MM.1S (cell line): Measurements from ENCODE around the gene EPHB6.

Experiments used
- DNase-seq: peaks from one replicate; pipeline ENCODE4 v3.0.0-alpha.2; 2015
- H2AFZ ChIP-seq: fragments of 300-600 bp; sonication (generic); 2 replicates; pipeline ENCODE4 v1.6.0; 2016; ENCODE audit warnings: antibody characterized with exemption, low read length
- H3F3A ChIP-seq: fragments of 300-600 bp; sonication (generic); 2 replicates; pipeline ENCODE4 v1.6.1; 2016; ENCODE audit warnings: mild to moderate bottlenecking, antibody characterized with exemption, low read length, moderate library complexity, mixed read lengths; ENCODE audit not compliant: insufficient read depth
- H3K27ac ChIP-seq: fragments of 300-600 bp; sonication (generic); 2 replicates; pipeline ENCODE4 v1.5.1; 2016; ENCODE audit warnings: mild to moderate bottlenecking, low read length
- H3K27me3 ChIP-seq: fragments of 300-600 bp; sonication (generic); replicated peaks from 2 replicates; pipeline ENCODE4 v1.6.0; 2016; ENCODE audit warnings: low read length; ENCODE audit not compliant: insufficient read depth
- H3K36me3 ChIP-seq: fragments of 300-600 bp; sonication (generic); replicated peaks from 2 replicates; pipeline ENCODE4 v1.6.1; 2016; ENCODE audit warnings: mild to moderate bottlenecking, low read length, mixed read lengths; ENCODE audit not compliant: insufficient read depth
- H3K4me1 ChIP-seq: fragments of 300-600 bp; sonication (generic); 2 replicates; pipeline ENCODE4 v1.6.1; 2016; ENCODE audit warnings: low read length, mixed read lengths
- H3K4me2 ChIP-seq: fragments of 300-600 bp; sonication (generic); 2 replicates; pipeline ENCODE4 v1.6.0; 2016; ENCODE audit warnings: low read depth, low read length
- H3K4me3 ChIP-seq: fragments of 300-600 bp; sonication (generic); 2 replicates; pipeline ENCODE4 v1.5.1; 2016; ENCODE audit warnings: low read length, mixed read lengths
- H3K79me2 ChIP-seq: fragments of 300-600 bp; sonication (generic); 2 replicates; pipeline ENCODE4 v1.6.1; 2016; ENCODE audit warnings: mixed run types, low read length, mixed read lengths
- H3K9ac ChIP-seq: fragments of 300-600 bp; sonication (generic); 2 replicates; pipeline ENCODE4 v1.6.1; 2016; ENCODE audit warnings: low read length, mixed read lengths
- H3K9me2 ChIP-seq: fragments of 300-600 bp; sonication (generic); replicated peaks from 2 replicates; pipeline ENCODE4 v1.6.1; 2016; ENCODE audit warnings: mild to moderate bottlenecking, low read length, mixed read lengths; ENCODE audit not compliant: insufficient read depth
- H3K9me3 ChIP-seq: fragments of 300-600 bp; sonication (generic); replicated peaks from 2 replicates; pipeline ENCODE4 v1.6.1; 2016; ENCODE audit warnings: mild to moderate bottlenecking, low read length, mixed read lengths; ENCODE audit not compliant: insufficient read depth
- H4K20me1 ChIP-seq: fragments of 300-600 bp; sonication (generic); 2 replicates; pipeline ENCODE4 v1.6.1; 2016; ENCODE audit warnings: mild to moderate bottlenecking, low read length, moderate library complexity, mixed read lengths; ENCODE audit not compliant: insufficient read depth
- EZH2 ChIP-seq: fragments of 300-600 bp; sonication (generic); optimal IDR thresholded peaks from 2 replicates; pipeline ENCODE3; 2017; ENCODE audit warnings: low read depth, mild to moderate bottlenecking, antibody characterized with exemption, low read length, mixed read lengths
- EZH2phosphoT487 ChIP-seq: fragments of 300-600 bp; sonication (generic); IDR thresholded peaks from 2 replicates; pipeline ENCODE4 v1.6.1; 2018; ENCODE audit warnings: antibody characterized with exemption, low read length
- TF ChIP-seq, protein P1 (sequence below): fragments of 300-600 bp; sonication (generic); IDR thresholded peaks from 2 replicates; pipeline ENCODE4 v1.5.1; 2016; ENCODE audit warnings: antibody characterized with exemption, low read length, mixed read lengths

EPHB6 gene

DNA sequence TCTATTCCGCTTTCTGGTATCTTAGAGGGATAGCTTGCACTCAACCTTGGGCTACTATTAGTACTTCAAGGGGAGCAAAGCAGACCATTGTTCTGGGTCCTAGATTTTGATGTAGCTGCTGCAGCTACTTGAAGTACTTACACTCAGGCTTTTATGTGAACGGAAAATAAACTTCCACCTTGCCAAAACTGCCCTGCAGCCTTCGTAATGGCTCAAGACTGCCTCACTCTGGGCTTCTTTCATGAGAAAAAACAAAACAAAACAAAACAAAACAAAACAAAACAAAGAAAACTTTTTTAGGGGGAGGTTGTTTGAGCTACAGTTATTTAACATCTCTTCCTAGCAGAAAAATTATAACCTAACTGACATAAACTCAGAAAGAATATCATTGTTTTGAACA is 19.4 kb upstream of the EPHB6 start:
- Histone ChIP-seq H4K20me1 (no peaks in the 10 kb centered on the region), H3K27ac (no peak overlapping the region), H3F3A (no peaks in the 10 kb centered on the region), H3K4me2 (no peak overlapping the region), H2AFZ (no peak overlapping the region), H3K4me1 (peaks cover 6% of the 10 kb centered on the region; the same call in 1 of the 2 replicates), H3K9me3 (no peaks in the 10 kb centered on the region), H3K27me3 (no peaks in the 10 kb centered on the region), H3K9ac (no peak overlapping the region), H3K79me2 (no peaks in the 10 kb centered on the region), H3K36me3 (no peaks in the 10 kb centered on the region), H3K4me3 (no peak overlapping the region), H3K9me2 (no peaks in the 10 kb centered on the region)
- TF ChIP-seq EZH2: no peak
- TF ChIP-seq EZH2phosphoT487: no peak
- TF ChIP-seq, protein P1, sequence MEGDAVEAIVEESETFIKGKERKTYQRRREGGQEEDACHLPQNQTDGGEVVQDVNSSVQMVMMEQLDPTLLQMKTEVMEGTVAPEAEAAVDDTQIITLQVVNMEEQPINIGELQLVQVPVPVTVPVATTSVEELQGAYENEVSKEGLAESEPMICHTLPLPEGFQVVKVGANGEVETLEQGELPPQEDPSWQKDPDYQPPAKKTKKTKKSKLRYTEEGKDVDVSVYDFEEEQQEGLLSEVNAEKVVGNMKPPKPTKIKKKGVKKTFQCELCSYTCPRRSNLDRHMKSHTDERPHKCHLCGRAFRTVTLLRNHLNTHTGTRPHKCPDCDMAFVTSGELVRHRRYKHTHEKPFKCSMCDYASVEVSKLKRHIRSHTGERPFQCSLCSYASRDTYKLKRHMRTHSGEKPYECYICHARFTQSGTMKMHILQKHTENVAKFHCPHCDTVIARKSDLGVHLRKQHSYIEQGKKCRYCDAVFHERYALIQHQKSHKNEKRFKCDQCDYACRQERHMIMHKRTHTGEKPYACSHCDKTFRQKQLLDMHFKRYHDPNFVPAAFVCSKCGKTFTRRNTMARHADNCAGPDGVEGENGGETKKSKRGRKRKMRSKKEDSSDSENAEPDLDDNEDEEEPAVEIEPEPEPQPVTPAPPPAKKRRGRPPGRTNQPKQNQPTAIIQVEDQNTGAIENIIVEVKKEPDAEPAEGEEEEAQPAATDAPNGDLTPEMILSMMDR: no peak
- DNase-seq: no peak

DNA sequence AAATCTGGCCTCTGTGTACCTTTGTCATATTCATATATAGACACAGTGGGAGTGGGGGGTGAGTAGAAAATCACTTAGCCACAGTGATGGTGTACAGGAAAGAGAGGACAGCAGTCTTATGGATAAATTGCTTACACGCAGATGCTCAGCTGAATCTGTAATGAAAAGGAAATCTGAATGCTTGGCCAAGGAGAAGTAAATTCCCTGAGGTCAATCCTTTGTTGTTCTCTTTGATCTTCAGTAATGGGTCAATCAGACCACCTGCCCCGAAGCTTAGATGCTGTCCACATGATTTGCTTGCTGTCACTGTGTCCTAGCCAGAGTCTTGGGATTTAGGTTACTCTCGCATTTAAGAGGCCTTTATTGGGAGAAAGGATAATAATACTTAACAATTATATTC is 18.4 kb upstream of the EPHB6 start:
- Histone ChIP-seq H3K9me2 (no peaks in the 10 kb centered on the region), H3K27ac (no peak overlapping the region)

DNA sequence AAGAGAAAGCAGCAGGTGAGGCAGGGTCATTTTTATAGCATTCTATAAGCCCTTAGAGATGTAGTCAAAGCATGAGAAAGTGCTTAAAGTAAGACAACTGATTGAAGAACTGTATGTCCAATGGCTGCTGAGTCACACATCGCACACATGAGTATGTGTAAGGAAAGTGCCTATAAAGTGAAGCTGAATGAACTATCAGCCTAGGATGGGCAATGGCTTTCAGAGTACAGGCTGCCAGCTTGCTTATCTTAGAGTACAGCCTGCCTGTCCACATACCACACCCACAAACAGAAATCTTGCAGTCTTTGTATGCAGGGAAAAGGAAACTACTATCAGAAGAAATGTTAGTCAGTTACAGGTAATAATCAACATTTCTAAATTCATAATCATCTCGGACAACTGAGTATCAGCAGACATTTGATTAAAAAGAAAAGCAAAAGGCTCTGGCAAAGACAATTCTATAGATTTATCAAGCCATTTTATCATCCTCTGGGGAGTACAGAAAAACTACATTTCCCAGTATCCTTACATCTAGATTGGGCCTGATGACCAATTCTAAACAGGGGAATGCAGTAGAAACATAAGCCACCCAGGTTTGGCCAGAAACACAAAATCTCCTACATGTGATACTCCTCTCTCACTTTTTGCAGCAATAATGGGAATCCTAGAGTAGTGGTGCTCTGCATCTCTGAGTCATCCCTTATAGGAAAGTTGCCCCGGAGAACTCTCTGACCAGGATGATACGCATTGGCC is 16.2 kb upstream of the EPHB6 start:
- H3K4me1 ChIP-seq: no peaks in the 10 kb centered on the region
- no peak overlapping the region for H2AFZ ChIP-seq
- H3K4me3 ChIP-seq: no peak overlapping the region
- no peak overlapping the region for H3K27ac ChIP-seq
- no peaks in the 10 kb centered on the region for H3F3A ChIP-seq
- H3K4me2 ChIP-seq: no peak overlapping the region
- no peaks in the 10 kb centered on the region for H4K20me1 ChIP-seq
- no peak overlapping the region for H3K9ac ChIP-seq
- TF ChIP-seq EZH2phosphoT487: no peak
- TF ChIP-seq EZH2: no peak
- no peaks in the 10 kb centered on the region for H3K27me3 ChIP-seq
- H3K79me2 ChIP-seq: no peaks in the 10 kb centered on the region
- H3K36me3 ChIP-seq: no peaks in the 10 kb centered on the region
- DNase-seq: no peak
- no peaks in the 10 kb centered on the region for H3K9me3 ChIP-seq
- H3K9me2 ChIP-seq: no peaks in the 10 kb centered on the region

More for the DNA sequence above, 18.4 kb upstream of the EPHB6 start:
- H3K4me3 ChIP-seq: no peak overlapping the region
- H3K36me3 ChIP-seq: no peaks in the 10 kb centered on the region
- DNase-seq: no peak
- H2AFZ ChIP-seq: no peak overlapping the region
- peaks cover 6% of the 10 kb centered on the region; the same call in 1 of the 2 replicates for H3K4me1 ChIP-seq
- H3K9me3 ChIP-seq: no peaks in the 10 kb centered on the region
- no peaks in the 10 kb centered on the region for H3K27me3 ChIP-seq
- H3K4me2 ChIP-seq: no peak overlapping the region
- H3K9ac ChIP-seq: no peak overlapping the region
- H3K79me2 ChIP-seq: no peaks in the 10 kb centered on the region
- no peak for TF ChIP-seq EZH2
- TF ChIP-seq, protein P1: no peak
- TF ChIP-seq EZH2phosphoT487: no peak
- H3F3A ChIP-seq: no peaks in the 10 kb centered on the region
- no peaks in the 10 kb centered on the region for H4K20me1 ChIP-seq

DNA sequence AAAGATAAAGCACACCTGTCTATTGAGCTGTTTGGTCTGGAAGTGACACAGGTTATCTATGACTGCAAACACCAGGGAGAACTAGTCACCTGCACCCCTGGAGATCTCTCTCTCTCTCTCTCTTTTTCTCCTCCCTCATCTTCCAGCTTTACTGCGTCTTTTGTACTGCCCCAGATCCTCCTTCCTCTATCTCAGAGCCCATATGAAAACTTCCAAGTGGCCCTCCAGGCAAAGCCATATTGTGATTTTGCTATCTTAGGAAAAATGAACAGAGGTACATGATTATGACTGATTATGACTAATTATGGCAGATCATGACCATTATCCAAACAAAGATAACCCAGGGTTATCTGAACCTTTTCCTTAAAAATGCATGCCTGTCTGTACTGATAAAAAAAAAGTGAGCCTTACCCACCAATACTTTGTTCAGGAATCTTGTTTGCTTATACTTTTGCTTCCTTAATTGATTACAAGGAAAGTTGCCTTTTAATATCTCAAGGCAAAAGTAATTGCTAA is 12.6 kb upstream of the EPHB6 start:
- no peaks in the 10 kb centered on the region for H3K79me2 ChIP-seq
- H3K9ac ChIP-seq: no peak overlapping the region
- no peak overlapping the region for H2AFZ ChIP-seq
- TF ChIP-seq EZH2phosphoT487 (no peak), EZH2 (no peak)
- TF ChIP-seq, protein P1: no peak
- H3K9me2 ChIP-seq: no peaks in the 10 kb centered on the region
- no peak for DNase-seq
- H3K36me3 ChIP-seq: no peaks in the 10 kb centered on the region
- no peaks in the 10 kb centered on the region for H4K20me1 ChIP-seq
- H3K27ac ChIP-seq: no peak overlapping the region
- no peaks in the 10 kb centered on the region for H3K4me1 ChIP-seq
- H3K4me2 ChIP-seq: no peak overlapping the region
- no peaks in the 10 kb centered on the region for H3K9me3 ChIP-seq
- H3F3A ChIP-seq: no peaks in the 10 kb centered on the region
- no peak overlapping the region for H3K4me3 ChIP-seq
- no peaks in the 10 kb centered on the region for H3K27me3 ChIP-seq
